SW 1271 (cell line): ENCODE results near the gene TAL2.
"Not testable (repeated sequence)": the region's sequence is repeated elsewhere in the genome, so short reads cannot be mapped to it uniquely, and the experiment has no call there.

ENCODE experiments used
- DNase-seq, 2 experiments: peaks; one replicate each; lab custom pipeline; 2025; lab: John Stamatoyannopoulos, UW

The TAL2 gene

GRCh38 chr9:105676351-105676923 lies 14.2 kb downstream of the TAL2 start:
- no peak for DNase-seq

GRCh38 chr9:105678163-105678562 lies 15.9 kb downstream of the TAL2 start:
- no peak for DNase-seq

- no peak for DNase-seq
These were observed 16.5 kb downstream of the TAL2 start for GRCh38 chr9:105678781-105679180.

DNA sequence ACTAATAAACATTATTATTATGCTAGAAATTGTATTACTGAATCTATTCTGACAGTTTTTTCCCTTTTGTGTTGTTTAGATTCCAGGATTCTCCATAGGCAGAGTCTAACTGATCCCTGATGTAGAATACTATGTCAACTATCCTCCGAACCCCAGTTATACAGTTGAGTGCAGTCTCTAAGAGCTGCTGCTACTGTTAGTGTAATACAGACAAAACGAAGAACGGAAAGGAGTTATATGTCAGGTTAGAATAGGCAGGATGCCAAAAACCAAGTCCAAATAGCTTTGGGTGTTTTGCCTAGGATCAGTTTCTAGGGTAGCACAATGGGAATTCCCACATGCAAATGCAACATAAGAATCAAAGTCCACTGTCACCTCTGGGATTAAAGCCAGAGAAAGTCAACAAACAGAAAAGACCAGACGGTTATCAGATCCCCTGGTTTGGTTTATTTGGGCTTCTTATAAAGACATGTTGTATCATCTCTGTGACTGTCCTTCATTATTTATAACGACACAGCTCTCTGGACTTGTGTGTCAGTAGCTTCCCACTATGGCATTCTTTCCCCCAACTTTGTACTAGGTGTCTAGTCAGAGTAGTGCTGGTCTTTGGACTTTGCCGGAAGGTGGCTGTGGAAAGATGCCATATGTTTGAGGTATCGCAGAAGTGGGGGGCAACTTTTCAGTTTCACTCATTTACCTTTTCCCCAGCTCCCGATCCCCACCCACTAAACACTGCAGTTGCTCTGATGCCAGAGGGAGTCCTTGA lies 17.2 kb downstream of the TAL2 start:
- no peak for DNase-seq

DNA sequence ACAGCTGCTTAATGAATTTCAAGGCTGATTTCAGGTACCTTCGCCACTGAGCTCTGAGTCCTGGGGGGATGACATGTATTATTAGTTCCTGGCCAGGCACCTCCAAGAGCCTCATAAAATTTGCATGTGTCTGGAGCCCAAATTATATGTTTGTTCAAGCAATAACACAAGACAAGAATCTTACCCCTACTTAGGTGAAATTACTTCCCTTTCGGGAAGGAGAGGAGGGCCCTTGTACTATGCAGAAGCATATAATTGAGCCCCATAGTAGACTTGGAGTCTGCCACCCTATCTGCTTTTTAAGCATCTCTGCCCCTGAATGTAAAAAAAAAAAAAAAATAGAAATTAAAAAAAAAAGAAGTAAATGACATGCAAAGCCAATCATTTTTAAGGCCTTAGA lies 19.1 kb downstream of the TAL2 start:
- no peak for DNase-seq

DNA sequence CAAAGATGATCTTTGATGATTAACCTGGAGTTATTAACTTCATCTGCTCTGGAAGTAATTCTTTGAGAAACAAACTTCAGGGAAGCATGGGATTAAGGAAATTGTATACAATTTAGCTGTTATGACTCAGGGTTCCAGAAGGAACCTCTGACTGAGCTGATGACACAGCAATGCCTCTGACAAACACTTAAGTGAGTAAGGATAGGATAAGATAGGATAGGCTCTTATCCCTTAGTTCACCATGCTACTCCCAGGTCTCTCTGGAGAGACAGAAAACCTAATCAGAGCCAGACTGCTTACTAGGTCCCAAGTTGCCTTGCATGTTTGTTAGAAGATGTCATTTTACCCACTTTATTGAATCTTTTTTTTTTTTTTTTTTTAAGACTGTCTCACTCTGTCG lies 19.5 kb downstream of the TAL2 start:
- DNase-seq = no peak

- no peak for DNase-seq
These were observed 21.5 kb downstream of the TAL2 start for GRCh38 chr9:105683688-105684275.

DNA sequence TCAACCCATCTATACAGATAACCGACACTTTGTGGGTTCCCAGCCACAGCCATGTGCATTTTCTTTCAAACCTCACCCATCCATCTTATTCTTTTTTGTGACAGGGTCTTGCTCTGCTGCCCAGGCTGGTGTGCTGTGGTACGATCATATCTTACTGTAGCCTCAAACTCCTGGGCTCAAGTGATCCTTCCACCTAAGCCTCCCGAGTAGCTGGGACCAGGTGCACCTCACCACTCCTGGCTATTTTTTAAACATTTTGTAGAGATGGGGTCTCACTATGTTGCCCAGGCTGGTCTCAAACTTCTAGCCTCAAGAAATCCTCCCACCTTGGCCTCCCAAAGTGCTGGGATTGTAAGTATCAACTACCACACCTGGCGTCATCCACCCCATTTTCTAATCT lies 24.7 kb downstream of the TAL2 start:
- DNase-seq = no peak

DNA sequence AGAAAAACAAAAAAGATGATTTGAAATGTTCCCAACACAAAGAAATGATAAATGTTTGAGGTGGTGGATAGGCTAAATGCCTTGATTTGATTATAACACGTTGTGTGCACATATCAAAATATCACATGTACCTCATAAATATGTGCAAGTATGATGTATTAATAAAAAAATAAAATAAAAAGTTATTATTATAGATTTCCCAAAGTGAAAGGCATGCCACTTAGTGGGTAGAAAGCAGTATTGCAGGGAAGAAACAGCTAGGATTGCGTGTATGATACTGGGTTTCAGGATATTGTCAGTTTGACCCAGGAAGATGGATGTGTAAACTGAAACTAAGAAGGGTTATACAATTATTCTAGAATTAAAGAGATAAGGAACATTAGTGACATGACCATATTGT lies 28.5 kb downstream of the TAL2 start:
- DNase-seq = peak in 1 of 2 experiments; percentile 20

- no peak for DNase-seq
These were observed 31.4 kb downstream of the TAL2 start for GRCh38 chr9:105693435-105694189.

- DNase-seq = peak; percentile 38 to 62
These were observed 32.1 kb downstream of the TAL2 start, which contains the start of gene TMEM38B for GRCh38 chr9:105694190-105694847. TMEM38B (plus strand) TSS chr9:105694541; CDS start chr9:105694661, 120 bp downstream.

GRCh38 chr9:105694848-105695581 lies 32.8 kb downstream of the TAL2 start:
- DNase-seq = peak in 1 of 2 experiments; percentile 73

- no peak for DNase-seq
These were observed 34.0 kb downstream of the TAL2 start for GRCh38 chr9:105696219-105696793.

GRCh38 chr9:105697871-105698270 lies 35.6 kb downstream of the TAL2 start:
- DNase-seq = no peak

GRCh38 chr9:105698348-105698870 lies 36.2 kb downstream of the TAL2 start:
- no peak for DNase-seq

DNA sequence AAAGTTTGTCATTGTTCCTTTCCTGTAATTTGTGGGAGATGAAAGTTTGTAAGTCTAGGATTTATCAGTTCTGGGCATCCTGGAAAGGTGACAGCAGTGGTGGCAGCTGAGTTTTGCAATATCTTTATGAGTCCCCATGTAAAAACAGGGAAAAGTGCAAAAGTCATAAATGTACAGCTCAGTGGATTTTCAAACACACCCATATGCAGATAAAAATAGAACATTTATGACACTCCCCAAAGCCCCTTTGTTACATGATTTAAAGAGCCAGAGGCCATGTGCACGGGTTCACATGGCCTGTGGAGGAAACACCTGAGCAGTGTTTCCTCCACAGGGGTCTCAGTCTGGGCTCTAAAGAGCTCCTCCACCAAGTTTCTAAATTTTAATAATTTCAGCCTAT lies 38.4 kb downstream of the TAL2 start:
- DNase-seq = no peak

- DNase-seq = no peak
These were observed 38.9 kb downstream of the TAL2 start for GRCh38 chr9:105701145-105701544.

DNA sequence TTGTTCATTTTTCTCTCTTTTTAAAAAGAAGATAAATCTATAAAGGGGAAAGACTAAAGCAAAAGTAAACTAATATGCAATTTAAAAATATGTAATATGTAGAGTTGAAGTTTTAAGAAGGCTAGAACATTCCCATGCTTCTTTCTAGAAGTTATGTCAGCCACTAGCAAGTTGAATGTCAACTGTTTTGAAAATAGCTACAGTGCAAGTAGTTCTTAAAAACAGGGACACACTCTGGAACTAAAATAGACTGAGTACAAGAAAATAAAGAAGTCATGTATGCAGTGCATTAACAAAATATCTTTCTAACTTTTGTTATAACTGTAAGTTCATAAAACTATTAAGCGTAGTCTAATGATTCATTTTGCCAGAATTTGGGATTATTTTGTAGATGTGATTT lies 40.0 kb downstream of the TAL2 start:
- DNase-seq = no peak

GRCh38 chr9:105703638-105704037 lies 41.4 kb downstream of the TAL2 start:
- not testable (repeated sequence) for DNase-seq

- DNase-seq = no peak
These were observed 43.9 kb downstream of the TAL2 start for GRCh38 chr9:105706156-105706555.

- no peak for DNase-seq
These were observed 46.1 kb downstream of the TAL2 start for GRCh38 chr9:105708405-105708804.
